HG03342 (cell line): ENCODE results near the gene C19orf73.
A peak's percentile ranks its signal among the peaks of the same experiment; 100 is the strongest.

Experiments used
- ATAC-seq: cut with Tn5 transposase; IDR thresholded peaks from one replicate; pipeline ENCODE4 v1.9.1; 2021; ENCODE audit warnings: mild to moderate bottlenecking, moderate library complexity; ENCODE audit not compliant: unreplicated experiment

The C19orf73 gene

GRCh38 chr19:49118565-49119410, at the start of gene C19orf73:
Gene C19orf73 (minus strand): TSS chr19:49119143. CDS start chr19:49119022, 121 bp downstream.
- ATAC-seq, result peak; percentile 75

- no peak for ATAC-seq
These were observed 49.5 kb upstream of the C19orf73 start for GRCh38 chr19:49168421-49168820.

GRCh38 chr19:49167857-49168409, 49.0 kb upstream of the C19orf73 start:
- no peak for ATAC-seq

- ATAC-seq, result no peak
These were observed 46.9 kb upstream of the C19orf73 start for GRCh38 chr19:49165865-49166301.

GRCh38 chr19:49165111-49165750, 46.3 kb upstream of the C19orf73 start:
- no peak for ATAC-seq

GRCh38 chr19:49161987-49162386, 43.0 kb upstream of the C19orf73 start:
- no peak for ATAC-seq

GRCh38 chr19:49160450-49161189, 41.7 kb upstream of the C19orf73 start:
- no peak for ATAC-seq

GRCh38 chr19:49157445-49158224, 38.7 kb upstream of the C19orf73 start, which contains the start of gene TRPM4:
Gene TRPM4 (plus strand): TSS chr19:49157792. CDS start chr19:49157867, 75 bp downstream.
- no peak for ATAC-seq

GRCh38 chr19:49155820-49156346, 36.9 kb upstream of the C19orf73 start:
- ATAC-seq, result no peak

- no peak for ATAC-seq
These were observed 36.3 kb upstream of the C19orf73 start, which contains the start of gene HRC for GRCh38 chr19:49155005-49155819. Gene HRC (minus strand): TSS chr19:49155396. CDS start chr19:49155237, 159 bp downstream.

GRCh38 chr19:49154279-49154678, 35.3 kb upstream of the C19orf73 start:
- no peak for ATAC-seq

- ATAC-seq, result no peak
These were observed 34.3 kb upstream of the C19orf73 start for GRCh38 chr19:49153167-49153809.

- ATAC-seq, result no peak
These were observed 33.2 kb upstream of the C19orf73 start for GRCh38 chr19:49152119-49152550.

GRCh38 chr19:49151267-49152118, 32.5 kb upstream of the C19orf73 start:
- ATAC-seq, result no peak

- no peak for ATAC-seq
These were observed 32.0 kb upstream of the C19orf73 start for GRCh38 chr19:49150944-49151243.

- ATAC-seq, result no peak
These were observed 31.4 kb upstream of the C19orf73 start for GRCh38 chr19:49150106-49150943.

GRCh38 chr19:49149652-49150105, 30.7 kb upstream of the C19orf73 start:
- no peak for ATAC-seq
